ENCODE data around the gene COA1. TPM values are rescaled to one million over a fixed set of nuclear protein-coding genes. Genes with fewer than 3 reads are reported as not detected.

Gene COA1
- total and polyA plus RNA-seq, 9 of the 15 experiments (the other 6 are each of a cell fraction or from before 2014, with no cell fraction given): 98.9 to 463 (median 181) TPM

DNA sequence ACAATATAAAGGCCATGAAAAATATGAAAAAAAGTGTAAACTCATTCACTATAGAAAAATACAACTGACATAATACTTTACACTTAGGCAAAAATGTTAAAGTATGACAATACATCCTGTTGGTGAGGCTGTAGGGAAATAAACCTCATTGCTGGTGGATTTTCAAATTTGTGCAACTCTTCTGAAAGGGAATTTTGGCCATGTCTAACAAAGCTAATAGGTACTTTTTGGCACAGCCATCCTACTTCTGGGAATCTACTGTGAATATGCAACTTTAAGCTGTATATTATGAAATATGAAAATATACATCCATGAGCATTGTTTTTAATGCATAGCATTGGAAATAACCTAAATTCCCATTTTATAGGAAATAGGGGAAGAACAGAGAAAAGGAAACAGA lies 13.4 kb upstream of the COA1 start:
- no peak overlapping the region for H3K4me2 ChIP-seq (ENCODE audit: insufficient read depth, low read length)
- FAIRE-seq: no peak
- H3K9me1 ChIP-seq (ENCODE audit: control insufficient read depth, insufficient read depth, low read length): no peaks in the 10 kb centered on the region
- ChIA-PET CTCF (ENCODE audit: low intra/inter-chr PET ratio) (no interaction called here), POLR2A (interaction anchor here (1.0 to 1.3 kb wide), 2 partner anchors 9 to 13 kb away, joined by 3 read pairs; partner anchors contain the start of gene COA1)
- H3K36me3 ChIP-seq (ENCODE audit: control insufficient read depth, insufficient read depth, low read length): no peaks in the 10 kb centered on the region
- H3K4me1 ChIP-seq (replicated peaks in 1 of 2; ENCODE audit: control insufficient read depth in 2 of 2, insufficient read depth in 2 of 2, low read length in 2 of 2): peaks cover 0 to under 1% of the 10 kb centered on the region in 2 experiments; a peak in 1 of 5 replicates
- no peak overlapping the region for H2AFZ ChIP-seq (ENCODE audit: low read depth, low read length)
- DNase-seq (ENCODE audit: extremely low read depth in 1 of 4, low spot score in 3 of 4): no peak
- H3K27me3 ChIP-seq (ENCODE audit: control insufficient read depth in 2 of 2, insufficient read depth in 2 of 2, low read length in 2 of 2): no peaks in the 10 kb centered on the region
- ATAC-seq: no peak
- intact Hi-C loops (cut with micrococcal nuclease): no loop called here
- BruUV-seq (replicated peaks): no TSS peak
- H3K4me3 ChIP-seq: no peak overlapping the region
- no peaks in the 10 kb centered on the region for H3K9me3 ChIP-seq (replicated peaks; ENCODE audit: control insufficient read depth, insufficient read depth, low read depth, low read length)
- no peak overlapping the region for H3K27ac ChIP-seq (ENCODE audit: extremely low read depth, low read depth, low read length)
- in situ Hi-C loops (cut with MboI): no loop called here
- H3K79me2 ChIP-seq (ENCODE audit: control insufficient read depth, insufficient read depth, low read length): no peaks in the 10 kb centered on the region
- no peaks in the 10 kb centered on the region for H4K20me1 ChIP-seq (replicated peaks; ENCODE audit: control insufficient read depth, insufficient read depth, low read length)
- H3K9ac ChIP-seq (ENCODE audit: insufficient read depth in 1 of 2, low read depth in 2 of 2, low read length in 2 of 2): no peak overlapping the region
- TF ChIP-seq BRF2 (IDR thresholded peaks at IDR 0.05; ENCODE audit: borderline replicate concordance, insufficient read depth, insufficient read length): no peak
- no peak for TF ChIP-seq FUS (optimal IDR thresholded peaks at IDR 0.05; ENCODE audit: low read depth, low read length)
- TF ChIP-seq TGIF2 (CRISPR knock-in tag; IDR thresholded peaks at IDR 0.05): no peak
- no peak for TF ChIP-seq ZNF146 (CRISPR knock-in tag; IDR thresholded peaks at IDR 0.05; ENCODE audit: unreplicated experiment)
- TF ChIP-seq RNF219 (CRISPR knock-in tag; IDR thresholded peaks at IDR 0.05): no peak
- no peak for TF ChIP-seq ZNF609 (CRISPR knock-in tag; IDR thresholded peaks at IDR 0.05; ENCODE audit: borderline replicate concordance)
- TF ChIP-seq, protein P1, sequence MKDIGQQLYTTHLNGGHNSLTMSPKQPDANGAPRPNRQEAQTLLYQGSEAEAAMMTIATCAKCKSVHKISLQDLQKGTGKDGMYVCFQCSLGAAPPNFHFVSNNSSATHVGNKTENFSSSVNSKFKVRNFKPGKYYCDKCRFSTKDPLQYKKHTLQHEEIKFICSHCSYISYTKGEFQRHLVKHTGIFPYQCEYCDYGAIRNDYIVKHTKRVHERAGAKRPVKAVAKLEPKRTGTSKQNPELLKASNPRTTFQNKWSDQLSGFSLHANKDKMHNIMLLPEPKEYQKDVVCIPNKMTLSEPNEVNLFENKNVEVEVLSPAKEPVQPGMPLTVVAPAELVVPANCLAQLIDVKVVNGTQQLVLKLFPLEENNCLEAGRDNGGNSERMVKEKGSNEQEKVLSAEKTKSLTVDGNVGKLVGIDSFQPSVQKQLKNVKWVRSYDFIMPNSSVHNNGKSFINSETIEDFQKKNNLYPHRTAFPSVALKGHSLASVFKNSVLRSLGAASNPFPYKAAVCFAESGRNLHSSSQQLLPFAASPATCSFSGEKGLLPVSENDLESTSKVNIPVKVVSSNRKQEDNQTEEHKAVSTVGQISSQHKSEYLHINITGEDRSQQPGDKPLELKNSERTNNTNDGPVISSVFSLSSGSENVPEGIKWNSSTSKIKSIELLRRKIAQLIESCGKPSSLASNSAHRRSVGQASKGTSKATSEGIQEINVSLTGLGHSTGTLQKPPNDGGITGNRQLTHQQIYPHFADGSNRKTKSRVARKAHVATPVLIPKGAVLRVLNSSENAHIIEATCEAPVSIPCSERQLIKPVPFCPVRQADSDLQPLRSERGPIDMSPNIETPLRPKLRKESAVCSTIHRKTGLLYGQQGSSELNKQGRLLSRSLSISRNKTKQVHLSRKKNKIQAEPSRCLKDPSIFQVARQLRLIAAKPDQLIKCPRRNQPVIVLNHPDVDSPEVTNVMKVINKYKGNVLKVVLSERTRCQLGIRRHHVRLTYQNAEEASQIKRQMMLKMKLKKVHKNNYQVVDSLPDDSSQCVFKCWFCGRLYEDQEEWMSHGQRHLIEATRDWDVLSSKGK (CRISPR knock-in tag; IDR thresholded peaks at IDR 0.05): no peak
- no peak for TF ChIP-seq KDM2B (CRISPR knock-in tag; IDR thresholded peaks at IDR 0.05)
- TF ChIP-seq NFATC3 (IDR thresholded peaks at IDR 0.05): no peak
- no peak for TF ChIP-seq CEBPB (tag; IDR thresholded peaks at IDR 0.05)
